Kidney epithelial cell (primary cell): Measurements from ENCODE around the gene PAMR1. TPM values are rescaled to one million over a fixed set of nuclear protein-coding genes. Genes with fewer than 3 reads are reported as not detected.

Experiments
- DNase-seq: peaks from one replicate; pipeline ENCODE4 v3.0.0-alpha.2; 2010; ENCODE audit warnings: low read depth
- H3K27me3 ChIP-seq: 2 replicates; pipeline ENCODE4 v1.6.0; 2011; ENCODE audit warnings: low read length; ENCODE audit not compliant: control insufficient read depth, insufficient read depth
- H3K36me3 ChIP-seq: 2 replicates; pipeline ENCODE4 v1.5.1; 2011; ENCODE audit warnings: low read length; ENCODE audit not compliant: control insufficient read depth, insufficient read depth
- H3K4me3 ChIP-seq: 2 replicates; pipeline ENCODE4 v1.5.1; 2011; ENCODE audit warnings: low read depth, mild to moderate bottlenecking, control low read depth, low read length
- total RNA-seq: library from RNA; depleted of rRNA; stranded (reverse); fragments of >200 nt; gene quantifications from 2 replicates; pipeline ENCODE4 v1.2.3, GENCODE V29; 2015
- TF ChIP-seq, protein P1 (sequence below): IDR thresholded peaks from 2 replicates; pipeline ENCODE4 v1.5.1; 2011; ENCODE audit warnings: mild to moderate bottlenecking, moderate library complexity, low read length, control low read depth, inconsistent platforms; ENCODE audit not compliant: insufficient read depth, poor library complexity, severe bottlenecking

The PAMR1 gene
- total RNA-seq, 1 donor from 2014 or later = 0.84 TPM

DNA sequence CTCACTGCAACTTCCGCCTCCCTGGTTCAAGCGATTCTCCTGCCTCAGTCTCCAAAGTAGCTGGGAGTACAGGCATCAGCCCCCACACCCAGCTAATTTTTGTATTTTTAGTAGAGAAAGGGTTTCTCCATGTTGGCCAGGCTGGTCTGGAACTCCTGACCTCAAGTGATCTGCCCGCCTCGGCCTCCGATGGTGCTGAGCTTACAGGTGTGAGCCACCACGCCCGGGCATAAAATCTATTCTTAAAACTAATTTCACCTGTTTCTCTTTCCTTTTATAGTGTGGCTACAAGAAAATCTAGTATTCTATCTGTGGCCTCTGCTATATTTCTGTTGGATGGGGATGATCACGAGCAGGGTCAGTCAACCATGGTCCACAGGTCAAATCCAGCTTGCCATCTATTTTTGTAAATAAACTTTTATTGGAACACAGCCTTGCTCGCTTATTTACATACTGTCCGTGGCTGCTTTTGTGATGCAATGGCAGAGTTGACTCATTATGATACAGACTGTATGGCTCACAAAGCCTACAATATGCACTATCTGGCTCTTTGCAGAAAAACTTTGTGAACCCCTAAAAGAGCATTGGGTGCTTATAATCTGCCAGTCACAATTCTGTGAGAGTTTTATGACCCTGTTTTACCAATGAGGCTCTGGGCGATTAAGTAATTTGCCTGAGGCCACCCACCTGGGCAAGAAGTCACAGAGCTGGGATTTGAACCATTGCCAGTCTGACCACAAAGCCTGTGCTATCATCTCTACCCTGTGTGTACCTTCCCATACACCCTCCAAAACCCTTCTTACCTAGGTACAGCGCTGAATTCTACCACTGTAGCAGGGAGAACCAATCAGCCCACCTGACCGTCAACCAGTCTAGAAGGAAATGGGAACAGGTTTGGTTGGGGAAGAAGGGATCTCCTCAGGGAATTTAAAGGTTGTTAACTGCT is 134.4 kb downstream of the PAMR1 start:
- DNase-seq = no peak
- H3K4me3 ChIP-seq = no peak overlapping the region
- TF ChIP-seq, protein P1, sequence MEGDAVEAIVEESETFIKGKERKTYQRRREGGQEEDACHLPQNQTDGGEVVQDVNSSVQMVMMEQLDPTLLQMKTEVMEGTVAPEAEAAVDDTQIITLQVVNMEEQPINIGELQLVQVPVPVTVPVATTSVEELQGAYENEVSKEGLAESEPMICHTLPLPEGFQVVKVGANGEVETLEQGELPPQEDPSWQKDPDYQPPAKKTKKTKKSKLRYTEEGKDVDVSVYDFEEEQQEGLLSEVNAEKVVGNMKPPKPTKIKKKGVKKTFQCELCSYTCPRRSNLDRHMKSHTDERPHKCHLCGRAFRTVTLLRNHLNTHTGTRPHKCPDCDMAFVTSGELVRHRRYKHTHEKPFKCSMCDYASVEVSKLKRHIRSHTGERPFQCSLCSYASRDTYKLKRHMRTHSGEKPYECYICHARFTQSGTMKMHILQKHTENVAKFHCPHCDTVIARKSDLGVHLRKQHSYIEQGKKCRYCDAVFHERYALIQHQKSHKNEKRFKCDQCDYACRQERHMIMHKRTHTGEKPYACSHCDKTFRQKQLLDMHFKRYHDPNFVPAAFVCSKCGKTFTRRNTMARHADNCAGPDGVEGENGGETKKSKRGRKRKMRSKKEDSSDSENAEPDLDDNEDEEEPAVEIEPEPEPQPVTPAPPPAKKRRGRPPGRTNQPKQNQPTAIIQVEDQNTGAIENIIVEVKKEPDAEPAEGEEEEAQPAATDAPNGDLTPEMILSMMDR = no peak
- no peaks in the 10 kb centered on the region for H3K36me3 ChIP-seq
- H3K27me3 ChIP-seq = peaks cover 7% of the 10 kb centered on the region

DNA sequence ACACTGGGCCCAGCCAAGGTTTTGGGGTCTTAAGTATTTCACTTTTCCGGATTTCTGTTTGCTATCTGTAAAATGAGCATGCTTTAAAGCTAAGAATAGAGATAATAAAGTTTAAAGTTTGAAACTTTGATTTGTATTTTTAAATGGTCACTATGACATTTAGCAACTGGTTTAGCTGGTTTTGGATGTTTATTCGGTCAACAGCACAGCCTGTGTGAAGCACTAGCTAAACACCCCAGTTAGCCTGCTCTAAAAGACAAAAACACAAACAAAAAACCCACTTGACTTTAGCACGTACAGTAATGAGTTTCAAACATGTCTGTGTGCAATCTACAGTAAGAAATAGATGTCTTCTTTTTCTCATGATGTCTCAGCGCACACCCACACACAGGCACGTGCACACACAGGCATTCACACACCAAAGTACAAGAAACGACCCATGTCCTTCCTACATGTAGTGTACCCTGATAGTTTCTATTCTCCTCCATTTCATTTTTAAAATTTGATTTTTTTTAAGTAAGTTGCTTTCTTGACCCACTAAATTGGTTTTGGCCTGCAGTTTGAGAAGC is 135.4 kb downstream of the PAMR1 start:
- Histone ChIP-seq H3K36me3 (no peaks in the 10 kb centered on the region), H3K4me3 (no peak overlapping the region), H3K27me3 (peaks cover 7% of the 10 kb centered on the region)
- DNase-seq = no peak
- TF ChIP-seq, protein P1 = no peak

DNA sequence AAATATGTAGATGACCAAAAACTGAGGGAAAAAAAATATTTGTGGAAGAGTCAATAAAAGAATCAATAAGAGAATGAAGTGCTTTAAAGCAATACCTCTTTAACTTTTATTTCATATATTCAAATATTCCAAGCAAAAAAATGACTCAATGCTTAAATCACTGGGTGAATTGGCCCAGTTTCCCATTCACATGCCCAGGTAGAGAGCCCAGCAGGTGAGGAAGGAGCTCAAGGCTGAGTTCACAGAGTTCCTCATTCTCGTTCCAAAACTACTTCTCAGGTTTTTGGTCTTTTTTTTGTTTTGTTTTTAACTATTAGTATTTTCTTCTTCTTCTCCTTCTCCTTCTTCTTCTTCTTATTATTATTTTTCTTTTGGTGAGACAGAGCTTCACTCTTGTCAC is 136.3 kb downstream of the PAMR1 start:
- no peak for DNase-seq

DNA sequence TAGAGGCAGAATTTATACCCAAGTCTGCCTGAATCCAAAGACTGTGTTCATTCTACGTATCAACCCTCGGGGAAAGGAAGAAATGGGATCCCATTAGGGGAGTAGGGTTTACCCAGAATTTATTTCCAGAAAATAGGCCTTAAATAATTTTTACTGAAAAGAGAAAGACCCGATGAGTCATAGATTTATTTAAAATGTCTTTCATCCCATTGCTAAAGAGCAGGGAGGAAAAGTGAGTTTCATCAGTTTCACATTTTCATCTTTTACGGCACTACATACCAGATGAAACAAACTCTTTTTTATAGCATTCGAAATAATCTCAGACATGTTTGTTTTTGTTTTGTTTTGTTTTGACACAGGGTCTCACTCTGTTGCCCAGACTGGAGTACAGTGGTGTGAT is 137.4 kb downstream of the PAMR1 start:
- Histone ChIP-seq H3K27me3 (peaks cover 5% of the 10 kb centered on the region), H3K4me3 (no peak overlapping the region), H3K36me3 (no peaks in the 10 kb centered on the region)
- DNase-seq = no peak
- TF ChIP-seq, protein P1 = no peak

More for the DNA sequence above, 136.3 kb downstream of the PAMR1 start:
- no peak overlapping the region for H3K4me3 ChIP-seq
- H3K27me3 ChIP-seq = peaks cover 7% of the 10 kb centered on the region
- H3K36me3 ChIP-seq = no peaks in the 10 kb centered on the region
- TF ChIP-seq, protein P1 = no peak

DNA sequence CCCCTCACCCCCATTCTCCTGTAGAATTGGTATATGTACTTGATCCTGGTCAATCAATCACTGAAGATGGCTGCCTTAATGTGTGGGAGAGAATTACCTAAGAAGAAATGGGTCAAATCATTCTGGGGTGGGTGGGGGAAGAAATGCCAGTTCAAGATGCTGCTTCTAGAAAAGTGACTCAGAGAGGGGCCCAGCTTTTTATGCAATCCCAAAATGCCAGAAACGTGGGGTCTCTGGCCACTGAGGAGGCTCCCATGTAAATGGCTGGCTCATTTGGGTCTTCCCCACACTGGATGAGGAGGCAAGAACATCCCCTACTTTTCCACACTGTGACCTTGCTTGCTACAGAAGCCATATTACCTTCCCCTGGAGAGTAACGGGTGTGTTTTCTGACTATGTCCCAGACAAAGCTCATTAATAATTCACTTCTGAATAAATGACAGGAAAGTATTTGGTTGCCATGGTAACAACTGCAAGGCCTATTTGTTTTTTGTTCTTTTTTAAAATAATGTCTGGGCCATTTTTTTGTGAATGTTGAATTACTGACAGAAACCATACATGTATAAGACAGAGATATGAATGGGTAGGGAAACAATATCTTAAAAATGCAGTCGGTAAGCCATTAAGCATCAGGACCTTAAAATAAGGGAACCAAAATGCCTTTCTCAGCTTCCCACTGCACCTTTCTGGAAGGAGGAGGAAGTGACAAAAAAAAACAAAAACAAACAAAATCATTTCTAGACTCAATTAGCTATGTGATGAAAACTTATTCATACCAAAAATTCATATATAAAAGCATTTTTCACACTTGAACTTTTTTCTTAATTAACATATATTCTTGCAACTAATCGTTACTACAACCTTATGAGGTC is 138.1 kb downstream of the PAMR1 start:
- Histone ChIP-seq H3K27me3 (no peaks in the 10 kb centered on the region), H3K36me3 (no peaks in the 10 kb centered on the region), H3K4me3 (no peak overlapping the region)
- TF ChIP-seq, protein P1 = peak; percentile 68
- no peak for DNase-seq
